ENCODE results near the gene MYO18B. TPM values are rescaled to one million over a fixed set of nuclear protein-coding genes. Genes with fewer than 3 reads are reported as not detected.

MYO18B gene
- total RNA-seq, 1 donor from 2014 or later, result not detected

GRCh38 chr22:26057731-26058130 lies 315.7 kb downstream of the MYO18B start:
- DNase-seq (ENCODE audit: low read depth), result no peak
- Histone ChIP-seq H3K36me3 (ENCODE audit: control insufficient read depth, insufficient read depth, low read length) (no peaks in the 10 kb centered on the region), H3K27me3 (ENCODE audit: control insufficient read depth, insufficient read depth, low read length) (no peaks in the 10 kb centered on the region), H3K4me3 (ENCODE audit: low read depth, low read length) (no peak overlapping the region)
- TF ChIP-seq CTCF (IDR thresholded peaks at IDR 0.05; ENCODE audit: insufficient read depth, low read length, severe bottlenecking), result no peak
- no peak for FAIRE-seq

- TF ChIP-seq CTCF (IDR thresholded peaks at IDR 0.05; ENCODE audit: insufficient read depth, low read length, severe bottlenecking), result no peak
- DNase-seq (ENCODE audit: low read depth), result no peak
- H3K4me3 ChIP-seq (ENCODE audit: low read depth, low read length), result no peak overlapping the region
- no peaks in the 10 kb centered on the region for H3K27me3 ChIP-seq (ENCODE audit: control insufficient read depth, insufficient read depth, low read length)
- no peaks in the 10 kb centered on the region for H3K36me3 ChIP-seq (ENCODE audit: control insufficient read depth, insufficient read depth, low read length)
- no peak for FAIRE-seq
Measured at GRCh38 chr22:26064048-26064447, 322.1 kb downstream of the MYO18B start.

- no peak for TF ChIP-seq CTCF (IDR thresholded peaks at IDR 0.05; ENCODE audit: insufficient read depth, low read length, severe bottlenecking)
- DNase-seq (ENCODE audit: low read depth) (peak; percentile 47), FAIRE-seq (no peak)
- Histone ChIP-seq H3K27me3 (ENCODE audit: control insufficient read depth, insufficient read depth, low read length) (no peaks in the 10 kb centered on the region), H3K36me3 (ENCODE audit: control insufficient read depth, insufficient read depth, low read length) (no peaks in the 10 kb centered on the region), H3K4me3 (ENCODE audit: low read depth, low read length) (no peak overlapping the region)
Measured at GRCh38 chr22:26065847-26066246, 323.9 kb downstream of the MYO18B start.

GRCh38 chr22:26066534-26066933 lies 324.5 kb downstream of the MYO18B start:
- no peaks in the 10 kb centered on the region for H3K36me3 ChIP-seq (ENCODE audit: control insufficient read depth, insufficient read depth, low read length)
- DNase-seq (ENCODE audit: low read depth) (no peak), FAIRE-seq (no peak)
- H3K4me3 ChIP-seq (ENCODE audit: low read depth, low read length), result no peak overlapping the region
- H3K27me3 ChIP-seq (ENCODE audit: control insufficient read depth, insufficient read depth, low read length), result no peaks in the 10 kb centered on the region
- no peak for TF ChIP-seq CTCF (IDR thresholded peaks at IDR 0.05; ENCODE audit: insufficient read depth, low read length, severe bottlenecking)

- Histone ChIP-seq H3K36me3 (ENCODE audit: control insufficient read depth, insufficient read depth, low read length) (no peaks in the 10 kb centered on the region), H3K27me3 (ENCODE audit: control insufficient read depth, insufficient read depth, low read length) (no peaks in the 10 kb centered on the region), H3K4me3 (ENCODE audit: low read depth, low read length) (no peak overlapping the region)
- DNase-seq (ENCODE audit: low read depth), result no peak
- no peak for FAIRE-seq
- TF ChIP-seq CTCF (IDR thresholded peaks at IDR 0.05; ENCODE audit: insufficient read depth, low read length, severe bottlenecking), result no peak
Measured at GRCh38 chr22:26068571-26068970, 326.6 kb downstream of the MYO18B start.

GRCh38 chr22:26072621-26073020 lies 330.6 kb downstream of the MYO18B start:
- Histone ChIP-seq H3K4me3 (ENCODE audit: low read depth, low read length) (no peak overlapping the region), H3K27me3 (ENCODE audit: control insufficient read depth, insufficient read depth, low read length) (no peaks in the 10 kb centered on the region), H3K36me3 (ENCODE audit: control insufficient read depth, insufficient read depth, low read length) (no peaks in the 10 kb centered on the region)
- FAIRE-seq, result no peak
- TF ChIP-seq CTCF (IDR thresholded peaks at IDR 0.05; ENCODE audit: insufficient read depth, low read length, severe bottlenecking), result no peak
- DNase-seq (ENCODE audit: low read depth), result no peak

Measured in bronchial epithelial cell (primary cell).